CD14-positive monocyte (primary cell): ENCODE data around the gene KLHDC10. TPM values are rescaled to one million over a fixed set of nuclear protein-coding genes. Genes with fewer than 3 reads are reported as not detected.

Experiments
- DNase-seq, 3 donors: peaks; one replicate each; pipeline ENCODE4 v3.0.0-alpha.2; 2011 to 2022
- H2AFZ ChIP-seq: 2 replicates; pipeline ENCODE4 v1.6.0; 2012; ENCODE audit warnings: mild to moderate bottlenecking, low read depth, low read length, inconsistent platforms; ENCODE audit not compliant: insufficient read depth, poor library complexity, severe bottlenecking
- H3K27ac ChIP-seq, 2 donors: 1 replicate in 1 of 2; 2 replicates in 1 of 2; pipeline ENCODE4 v1.5.1; 2012 to 2013; ENCODE audit warnings: low read length in 2 of 2, control low read depth in 1 of 2, inconsistent platforms in 1 of 2, low read depth in 1 of 2, mild to moderate bottlenecking in 1 of 2
- H3K27me3 ChIP-seq, 2 donors: one replicate each; pipeline versions ENCODE4 v1.6.0 to v1.6.1; 2011 to 2013; ENCODE audit warnings: low read length in 2 of 2; ENCODE audit not compliant: control insufficient read depth in 2 of 2, insufficient read depth in 2 of 2
- H3K36me3 ChIP-seq, 2 donors: replicated peaks in 1 of 2; 1 replicate in 1 of 2; 2 replicates in 1 of 2; pipeline versions ENCODE4 v1.5.1 to v1.6.1; 2012 to 2013; ENCODE audit warnings: low read length in 2 of 2, control low read depth in 1 of 2, inconsistent platforms in 1 of 2, mild to moderate bottlenecking in 1 of 2; ENCODE audit not compliant: insufficient read depth in 2 of 2, control insufficient read depth in 1 of 2
- H3K4me1 ChIP-seq, 2 donors: 1 replicate in 1 of 2; 2 replicates in 1 of 2; pipeline versions ENCODE4 v1.5.1 to v1.6.1; 2012 to 2013; ENCODE audit warnings: low read length in 2 of 2, control low read depth in 1 of 2, inconsistent platforms in 1 of 2, mild to moderate bottlenecking in 1 of 2, moderate library complexity in 1 of 2; ENCODE audit not compliant: insufficient read depth in 2 of 2, control insufficient read depth in 1 of 2
- H3K4me2 ChIP-seq: replicated peaks from 2 replicates; pipeline ENCODE3; 2012; ENCODE audit warnings: low read length, moderate library complexity, mild to moderate bottlenecking; ENCODE audit not compliant: poor library complexity, severe bottlenecking; ENCODE audit errors: extremely low read depth
- H3K4me3 ChIP-seq, 3 experiments: fragments of 200-600 bp in 1 of 3; sonication (generic) in 1 of 3; replicated peaks in 1 of 3; 1 replicate in 2 of 3; 2 replicates in 1 of 3; pipeline ENCODE4 v1.5.1; 2011 to 2013; ENCODE audit warnings: low read length in 3 of 3, mild to moderate bottlenecking in 3 of 3, control low read depth in 2 of 3, low read depth in 2 of 3, inconsistent platforms in 1 of 3, moderate library complexity in 1 of 3
- H3K79me2 ChIP-seq: 2 replicates; pipeline ENCODE4 v1.6.0; 2012; ENCODE audit warnings: mild to moderate bottlenecking, control low read depth, inconsistent platforms, low read length, moderate library complexity; ENCODE audit not compliant: insufficient read depth
- H3K9ac ChIP-seq: 2 replicates; pipeline ENCODE4 v1.6.0; 2017; ENCODE audit warnings: low read length, mild to moderate bottlenecking; ENCODE audit not compliant: insufficient read depth, poor library complexity, severe bottlenecking
- H3K9me3 ChIP-seq, 2 donors: replicated peaks in 1 of 2; 1 replicate in 1 of 2; 2 replicates in 1 of 2; pipeline versions ENCODE4 v1.5.1 to v1.6.1; 2012 to 2013; ENCODE audit warnings: low read length in 2 of 2, control low read depth in 1 of 2; ENCODE audit not compliant: control insufficient read depth in 1 of 2, insufficient read depth in 1 of 2
- H4K20me1 ChIP-seq: 2 replicates; pipeline ENCODE4 v1.6.0; 2012; ENCODE audit warnings: mild to moderate bottlenecking, low read length, control low read depth, moderate library complexity; ENCODE audit not compliant: insufficient read depth
- H3K27ac Mint-ChIP-seq, 7 donors: one replicate each; pipeline ENCODE4 v1.8.0; 2020; ENCODE audit warnings: mild to moderate bottlenecking in 7 of 7, mixed read lengths in 7 of 7, moderate library complexity in 6 of 7, inconsistent platforms in 2 of 7
- H3K27me3 Mint-ChIP-seq, 3 donors: one replicate each; pipeline ENCODE4 v1.8.0; 2021 to 2022; ENCODE audit warnings: low read depth in 3 of 3, mild to moderate bottlenecking in 3 of 3, mixed read lengths in 3 of 3, moderate library complexity in 3 of 3, inconsistent platforms in 1 of 3
- H3K36me3 Mint-ChIP-seq, 2 donors: one replicate each; pipeline ENCODE4 v1.8.0; 2020; ENCODE audit warnings: mixed read lengths in 2 of 2, inconsistent platforms in 1 of 2, mild to moderate bottlenecking in 1 of 2
- H3K4me1 Mint-ChIP-seq: one replicate; pipeline ENCODE4 v1.8.0; 2020; ENCODE audit warnings: mild to moderate bottlenecking, mixed read lengths
- H3K4me3 Mint-ChIP-seq, 2 donors: one replicate each; pipeline ENCODE4 v1.8.0; 2020; ENCODE audit warnings: mild to moderate bottlenecking in 2 of 2, mixed read lengths in 2 of 2, moderate library complexity in 1 of 2
- H3K9me3 Mint-ChIP-seq, 7 donors: one replicate each; pipeline ENCODE4 v1.8.0; 2020 to 2022; ENCODE audit warnings: mixed read lengths in 7 of 7, mild to moderate bottlenecking in 6 of 7, moderate library complexity in 6 of 7, inconsistent platforms in 2 of 7
- CTCF ChIP-seq: fragments of 200-600 bp; IDR thresholded peaks from one replicate; pipeline ENCODE4 v1.8.0; 2022; ENCODE audit warnings: antibody characterized with exemption, mild to moderate bottlenecking
- WGBS: methylation state at CpG from one replicate; pipeline ENCODE4 v1.1.5; 2013; ENCODE audit warnings: missing lambda C conversion rate; ENCODE audit not compliant: insufficient coverage; 5-methylcytosine and 5-hydroxymethylcytosine counted together
- intact Hi-C, 2 donors: fragments of 100-400 bp; cut with micrococcal nuclease; formaldehyde crosslinking; loops; one replicate each; pipeline versions ENCODE4 v1.15.0 to v1.15.1; 2023
- polyA plus RNA-seq, 3 donors: library from polyadenylated mRNA; depleted of rRNA in 1 of 3; unstranded in 2 of 3; stranded (reverse) in 1 of 3; fragments of 300-500 nt in 2 of 3; fragments of >200 nt in 1 of 3; fragmentation: Illumina TruSeq in 2 of 3; gene quantifications; 1 replicate in 2 of 3; 2 replicates in 1 of 3; pipeline ENCODE4 v1.2.3, GENCODE V29; 2012 to 2021

KLHDC10 gene
- polyA plus RNA-seq, 3 donors, result 1.1 to 13.9 (median 2.9) TPM

- H3K27ac Mint-ChIP-seq, result no peak overlapping the region
- H3K79me2 ChIP-seq, result no peaks in the 10 kb centered on the region
- H2AFZ ChIP-seq, result no peak overlapping the region
- intact Hi-C loops, result no loop called here
- TF ChIP-seq CTCF, result no peak
- H3K4me3 Mint-ChIP-seq, result no peak overlapping the region
- H3K4me2 ChIP-seq, result no peak overlapping the region
- no peak overlapping the region for H3K9ac ChIP-seq
- peaks cover 0 to 1% (median 0%) of the 10 kb centered on the region in 3 donors for H3K27me3 Mint-ChIP-seq
- no peak for DNase-seq
- H3K9me3 ChIP-seq, result no peaks in the 10 kb centered on the region
- no CpG with 5 or more reads among the region's 4 CpGs for WGBS
- peaks cover under 1 to 14% of the 10 kb centered on the region in 2 donors for H3K36me3 Mint-ChIP-seq
- no peak overlapping the region for H3K4me3 ChIP-seq
- H4K20me1 ChIP-seq, result peaks cover 11% of the 10 kb centered on the region
- peaks cover 8% of the 10 kb centered on the region in 2 donors for H3K36me3 ChIP-seq
- H3K4me1 ChIP-seq, result no peaks in the 10 kb centered on the region
- H3K4me1 Mint-ChIP-seq, result peaks cover 17% of the 10 kb centered on the region
- H3K27me3 ChIP-seq, result no peaks in the 10 kb centered on the region
- H3K27ac ChIP-seq, result no peak overlapping the region
- no peaks in the 10 kb centered on the region for H3K9me3 Mint-ChIP-seq
Observed at GRCh38 chr7:130113887-130114286, 43.6 kb downstream of the KLHDC10 start.

GRCh38 chr7:130114374-130114773 is 44.0 kb downstream of the KLHDC10 start:
- peaks cover 9 to 11% of the 10 kb centered on the region in 2 donors for H3K36me3 ChIP-seq
- Mint-ChIP-seq H3K27me3 (peaks cover 0 to 1% (median 0%) of the 10 kb centered on the region in 3 donors), H3K36me3 (peaks cover 0 to 14% of the 10 kb centered on the region in 2 donors), H3K4me1 (peaks cover 17% of the 10 kb centered on the region), H3K27ac (peak overlapping the region in 1 of 7 donors; percentile 71), H3K4me3 (no peak overlapping the region), H3K9me3 (no peaks in the 10 kb centered on the region)
- no peaks in the 10 kb centered on the region for H3K79me2 ChIP-seq
- H3K27ac ChIP-seq, result no peak overlapping the region
- no peak for TF ChIP-seq CTCF
- no peak overlapping the region for H3K4me2 ChIP-seq
- no peak overlapping the region for H3K9ac ChIP-seq
- H3K4me1 ChIP-seq, result no peaks in the 10 kb centered on the region
- no peak overlapping the region for H3K4me3 ChIP-seq
- no peak for DNase-seq
- H3K27me3 ChIP-seq, result no peaks in the 10 kb centered on the region
- intact Hi-C loops, result no loop called here
- no peaks in the 10 kb centered on the region for H3K9me3 ChIP-seq
- H4K20me1 ChIP-seq, result peaks cover 11% of the 10 kb centered on the region
- H2AFZ ChIP-seq, result no peak overlapping the region
